Colonic mucosa (tissue), 4 donors: ENCODE results near the gene KDM1A. TPM values are rescaled to one million over a fixed set of nuclear protein-coding genes. Genes with fewer than 3 reads are reported as not detected.

Experiments
- DNase-seq: peaks from one replicate; pipeline ENCODE4 v3.0.0-alpha.2; 2020
- H3K27ac ChIP-seq: fragments of 200-600 bp; one replicate; pipeline ENCODE4 v1.8.0; 2021
- H3K27me3 ChIP-seq: fragments of 200-600 bp; one replicate; pipeline ENCODE4 v1.8.0; 2021
- H3K36me3 ChIP-seq: fragments of 200-600 bp; one replicate; pipeline ENCODE4 v1.8.0; 2021
- H3K4me1 ChIP-seq: fragments of 200-600 bp; one replicate; pipeline ENCODE4 v1.8.0; 2021; ENCODE audit warnings: mild to moderate bottlenecking
- H3K4me3 ChIP-seq: fragments of 200-600 bp; one replicate; pipeline ENCODE4 v1.8.0; 2021
- H3K9ac ChIP-seq, 2 donors: one replicate each; pipeline ENCODE4 v1.7.0; 2013; ENCODE audit warnings: control low read depth in 2 of 2, low read depth in 2 of 2, low read length in 2 of 2
- H3K9me3 ChIP-seq: fragments of 200-600 bp; one replicate; pipeline ENCODE4 v1.8.0; 2021
- CTCF ChIP-seq: fragments of 200-600 bp; IDR thresholded peaks from one replicate; pipeline ENCODE4 v1.8.0; 2022; ENCODE audit warnings: antibody characterized with exemption, mild to moderate bottlenecking
- intact Hi-C: fragments of 100-400 bp; cut with DNase I; formaldehyde crosslinking; loops from one replicate; pipeline ENCODE4 v1.14.1; 2022
- total RNA-seq, 2 donors: library from RNA; stranded (reverse); fragmentation: NEBNext Ultra II Directional in 1 of 2; extraction: Animal tissue kit (Norgen Biotek cat#: 25700) in 1 of 2; gene quantifications; one replicate each; pipeline ENCODE4 v1.2.1, GENCODE V29; 2021
- donor health status: healthy.
- donor health status: DM: no; HTN: no; CAD: no.
- donor health status: DM: no; HTN: no; CAD: no.

KDM1A gene
- total RNA-seq, 2 donors from 2014 or later: 59.2 to 72.6 TPM

- no peak for TF ChIP-seq CTCF
- Histone ChIP-seq H3K27ac (no peak overlapping the region), H3K4me3 (no peak overlapping the region), H3K9me3 (no peaks in the 10 kb centered on the region), H3K27me3 (no peaks in the 10 kb centered on the region), H3K9ac (no peak overlapping the region), H3K4me1 (no peaks in the 10 kb centered on the region), H3K36me3 (no peaks in the 10 kb centered on the region)
- DNase-seq: no peak
- intact Hi-C loops: no loop called here
Observed at GRCh38 chr1:23023174-23023845, 4.0 kb downstream of the KDM1A start.

GRCh38 chr1:23026568-23026967 lies 7.3 kb downstream of the KDM1A start:
- Histone ChIP-seq H3K9me3 (no peaks in the 10 kb centered on the region), H3K9ac (no peak overlapping the region), H3K27me3 (no peaks in the 10 kb centered on the region), H3K36me3 (no peaks in the 10 kb centered on the region), H3K4me1 (no peaks in the 10 kb centered on the region), H3K4me3 (no peak overlapping the region), H3K27ac (no peak overlapping the region)
- intact Hi-C loops: no loop called here
- no peak for TF ChIP-seq CTCF
- no peak for DNase-seq

GRCh38 chr1:23027352-23027907 lies 8.2 kb downstream of the KDM1A start:
- no peak for TF ChIP-seq CTCF

GRCh38 chr1:23029337-23029736 lies 10.1 kb downstream of the KDM1A start:
- Histone ChIP-seq H3K36me3 (no peaks in the 10 kb centered on the region), H3K9me3 (no peaks in the 10 kb centered on the region), H3K4me1 (no peaks in the 10 kb centered on the region), H3K27me3 (no peaks in the 10 kb centered on the region), H3K4me3 (no peak overlapping the region), H3K27ac (no peak overlapping the region), H3K9ac (no peak overlapping the region)
- no peak for DNase-seq
- no peak for TF ChIP-seq CTCF
- intact Hi-C loops: no loop called here

More at GRCh38 chr1:23027352-23027907, 8.2 kb downstream of the KDM1A start:
- Histone ChIP-seq H3K27ac (no peak overlapping the region), H3K4me3 (no peak overlapping the region), H3K9ac (no peak overlapping the region), H3K27me3 (no peaks in the 10 kb centered on the region), H3K36me3 (no peaks in the 10 kb centered on the region), H3K4me1 (no peaks in the 10 kb centered on the region), H3K9me3 (no peaks in the 10 kb centered on the region)
- no peak for DNase-seq
- intact Hi-C loops: no loop called here

GRCh38 chr1:23035823-23036452 lies 16.7 kb downstream of the KDM1A start:
- Histone ChIP-seq H3K27me3 (no peaks in the 10 kb centered on the region), H3K9me3 (no peaks in the 10 kb centered on the region), H3K4me1 (no peaks in the 10 kb centered on the region), H3K36me3 (no peaks in the 10 kb centered on the region), H3K27ac (no peak overlapping the region), H3K4me3 (no peak overlapping the region), H3K9ac (no peak overlapping the region)
- no peak for DNase-seq
- TF ChIP-seq CTCF: no peak
- intact Hi-C loops: no loop called here
